Hypothalamus (tissue), 51 donors: ENCODE measurements around the gene BCAS1.

Source experiments
- DNase-seq, 51 donors: peaks; one replicate each; lab custom pipeline; 2025; lab: John Stamatoyannopoulos, UW

Gene BCAS1

DNA sequence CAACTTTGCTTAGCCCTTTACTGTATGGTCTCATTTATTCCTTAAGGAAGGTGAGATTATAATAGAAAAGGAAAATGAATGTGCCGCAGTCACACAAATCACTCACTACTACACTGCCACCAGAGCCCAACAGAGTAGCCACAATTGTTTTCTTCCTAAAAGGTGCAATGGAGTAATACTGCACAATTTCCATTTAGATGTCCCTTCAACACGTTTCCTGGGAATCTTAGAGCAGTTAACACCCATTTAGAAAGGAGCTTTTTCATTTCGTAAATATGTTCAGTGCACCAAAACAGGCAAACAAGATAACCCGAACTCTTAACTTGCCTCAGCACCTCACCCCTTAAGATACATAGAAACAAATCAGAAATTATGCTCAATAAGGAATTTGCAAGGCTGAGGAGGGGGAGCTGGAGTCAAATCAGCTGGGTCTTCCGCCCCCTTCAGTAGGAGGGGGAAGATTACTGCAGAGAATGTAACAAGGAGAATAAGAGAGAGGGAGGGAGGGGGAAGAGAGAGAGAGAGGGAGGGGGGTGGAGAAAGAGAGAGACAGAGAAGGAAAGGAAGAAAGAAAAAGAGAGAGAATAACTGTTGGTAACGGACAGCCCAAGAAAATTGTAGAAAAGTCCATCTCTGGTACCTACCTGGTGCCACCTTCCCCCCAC lies 155.5 kb downstream of the BCAS1 start:
- DNase-seq = peak in 3 of 51 donors; percentile 44 to 88 (median 55)

DNA sequence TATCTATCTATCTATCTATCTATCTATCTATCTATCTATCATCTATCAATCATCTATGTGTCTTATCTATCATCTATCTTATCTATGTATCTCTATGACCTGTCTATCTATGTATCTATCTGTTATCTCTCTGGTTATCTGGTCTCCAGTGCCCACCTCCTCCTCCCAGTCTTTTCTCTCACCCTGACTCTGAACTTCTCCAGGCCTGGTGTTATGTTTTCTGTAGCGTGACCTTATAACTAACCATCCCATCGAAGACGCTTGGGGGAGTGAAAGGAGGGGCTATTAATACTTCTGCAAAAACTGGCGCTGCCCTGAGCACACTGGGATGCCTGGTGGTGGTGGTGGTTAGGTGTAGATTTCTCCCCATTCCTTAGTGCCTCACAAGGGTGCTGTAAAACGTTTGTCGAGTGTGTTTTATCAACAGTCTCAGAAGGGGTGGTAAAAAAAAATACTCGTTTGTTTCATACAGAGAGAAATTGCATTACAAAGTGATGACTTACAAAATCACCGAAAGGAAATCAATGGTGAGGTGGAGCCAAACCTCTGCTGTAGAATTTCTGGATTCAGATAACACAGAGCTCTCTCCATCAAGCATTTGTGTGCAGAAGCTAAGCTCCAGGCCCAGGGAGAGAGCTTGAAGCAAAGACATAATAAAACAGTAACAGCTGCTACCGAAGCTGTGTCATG lies 156.2 kb downstream of the BCAS1 start:
- DNase-seq = no peak

DNA sequence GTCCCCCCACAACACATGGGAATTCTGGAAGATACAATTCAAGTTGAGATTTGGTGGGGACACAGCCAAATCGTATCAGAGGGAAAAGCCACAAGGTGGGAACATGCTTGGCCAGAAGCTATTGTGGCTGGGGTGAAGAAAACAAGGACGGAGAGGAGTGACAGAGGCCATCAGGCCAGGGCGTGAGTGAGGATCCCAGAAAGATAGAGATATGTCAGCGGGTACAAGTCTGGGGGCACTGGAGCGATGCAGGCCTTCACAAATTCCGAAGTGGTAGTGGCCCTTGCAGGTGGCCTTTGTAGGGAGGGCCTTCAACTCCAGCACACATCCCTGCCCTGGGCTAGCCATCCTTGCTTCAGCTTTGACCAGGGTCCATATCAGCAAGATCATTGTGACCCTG lies 159.1 kb downstream of the BCAS1 start:
- no peak for DNase-seq

DNA sequence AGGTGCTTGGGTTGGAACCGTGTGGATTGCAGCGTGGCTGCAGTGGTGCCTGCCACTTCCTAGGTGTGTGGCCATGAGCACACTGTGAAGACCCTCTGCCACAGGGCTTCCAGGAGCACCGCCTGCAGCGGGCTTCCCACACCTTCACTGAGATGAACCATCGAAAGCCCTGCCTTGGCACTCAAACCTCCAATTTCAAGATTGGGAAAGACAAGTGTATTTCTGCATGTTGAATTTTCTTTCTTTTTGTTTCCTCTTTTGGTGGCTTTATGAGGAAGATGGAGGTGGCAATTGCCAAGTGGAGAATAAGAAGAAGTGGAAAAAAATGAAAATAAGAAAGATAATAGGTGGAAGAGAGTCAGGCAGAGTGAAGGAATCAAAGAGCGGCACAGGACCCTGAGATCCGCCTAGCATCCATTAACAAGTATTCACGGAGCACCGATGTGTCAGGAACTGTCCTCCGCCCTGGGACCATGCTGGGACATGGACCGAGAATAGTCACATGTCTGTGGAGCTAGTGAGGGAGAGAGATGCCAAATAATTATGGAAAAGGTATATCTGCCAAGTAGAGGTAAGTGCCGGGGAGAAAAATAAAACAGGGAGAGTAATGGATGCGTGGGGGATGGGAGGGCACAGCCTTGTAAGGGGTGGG lies 159.9 kb downstream of the BCAS1 start:
- no peak for DNase-seq

DNA sequence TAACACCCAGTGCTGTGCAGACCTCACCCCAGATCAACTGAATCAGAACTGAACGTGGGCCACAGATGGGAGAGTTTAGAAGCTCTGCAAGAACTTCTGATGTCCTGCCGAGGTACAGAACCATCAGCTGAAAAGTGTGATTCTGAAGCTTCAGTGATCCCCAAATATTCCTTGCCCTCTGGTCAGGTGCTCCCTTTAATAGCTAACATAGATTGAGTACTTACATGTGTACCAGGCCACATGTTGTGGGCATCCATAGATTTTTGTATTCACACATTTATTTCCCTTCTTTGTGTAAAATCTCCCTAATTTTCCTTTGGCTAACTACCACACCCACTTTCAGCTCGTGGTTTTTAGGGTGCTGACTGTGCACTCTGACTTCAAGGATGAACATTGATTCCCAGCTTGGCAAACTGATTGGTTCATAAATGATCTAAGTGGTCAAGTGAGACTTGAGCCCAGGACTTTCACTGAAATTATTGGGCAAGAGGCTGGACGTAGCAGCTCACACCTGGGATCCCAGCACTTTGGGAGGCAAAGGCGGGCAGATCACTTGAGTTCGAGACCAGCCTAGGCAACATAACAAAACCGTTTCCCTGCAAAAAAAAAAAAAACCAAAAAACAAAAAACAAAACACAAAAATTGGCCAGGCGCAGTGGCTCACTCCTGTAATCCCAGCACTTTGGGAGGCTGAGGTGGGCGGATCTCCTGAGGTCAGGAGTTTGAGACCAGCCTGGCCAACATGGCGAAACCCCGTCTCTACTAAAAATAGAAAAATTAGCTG lies 162.2 kb downstream of the BCAS1 start:
- DNase-seq = no peak

DNA sequence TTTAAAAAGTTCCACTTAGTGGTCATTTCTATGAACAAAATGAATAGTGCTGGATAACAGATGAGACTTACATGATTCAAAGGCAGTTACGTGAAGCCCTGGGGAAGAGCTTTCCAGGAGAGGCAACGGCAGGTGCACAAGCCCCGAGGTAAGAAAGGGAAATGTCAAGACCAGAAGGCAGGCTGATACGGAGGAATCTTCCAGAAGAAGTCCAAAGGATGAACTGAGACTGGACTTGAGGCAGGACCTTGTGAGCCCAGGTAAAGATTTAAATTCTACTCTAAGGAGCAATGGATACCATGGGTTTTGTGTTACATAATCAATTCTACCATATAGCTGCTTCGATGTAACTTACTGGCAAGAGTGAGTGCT lies 164.6 kb downstream of the BCAS1 start:
- DNase-seq = no peak

DNA sequence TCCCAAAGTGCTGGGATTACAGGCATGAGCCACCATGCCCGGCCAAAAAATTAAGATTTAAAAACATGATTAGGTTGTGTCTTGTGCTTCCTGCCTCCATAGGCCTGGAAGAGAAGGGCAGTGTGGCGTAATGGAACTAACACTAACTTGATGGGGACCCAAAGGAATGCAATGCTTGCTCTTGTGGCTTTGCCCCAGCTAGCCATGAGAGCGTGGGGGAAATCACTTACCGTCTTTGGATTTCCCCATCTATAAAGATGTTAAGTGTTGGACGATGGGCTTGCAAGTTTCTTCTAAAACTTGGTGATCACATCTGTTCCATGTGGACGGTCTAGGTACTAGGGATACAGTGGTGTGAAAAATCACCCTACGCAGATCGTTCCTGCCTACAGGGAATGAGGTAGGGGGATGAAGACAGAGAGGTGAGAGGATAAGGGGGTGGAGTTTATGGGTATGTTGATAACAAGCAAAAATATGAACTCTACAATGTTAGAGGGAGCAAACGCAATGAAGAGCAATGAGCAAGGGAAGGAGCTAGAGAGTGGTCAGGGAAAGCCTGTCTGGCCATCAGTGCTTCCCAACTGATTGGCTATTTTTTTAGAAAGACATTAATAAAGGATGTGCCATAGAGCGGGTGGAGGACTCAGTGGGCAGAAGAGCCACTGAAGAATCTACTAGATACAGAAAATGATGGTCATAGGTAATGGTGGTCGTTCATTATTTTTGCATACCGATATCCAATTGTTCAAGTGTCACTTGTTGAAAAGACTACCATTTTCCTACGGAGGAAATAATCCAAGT lies 165.2 kb downstream of the BCAS1 start:
- no peak for DNase-seq

DNA sequence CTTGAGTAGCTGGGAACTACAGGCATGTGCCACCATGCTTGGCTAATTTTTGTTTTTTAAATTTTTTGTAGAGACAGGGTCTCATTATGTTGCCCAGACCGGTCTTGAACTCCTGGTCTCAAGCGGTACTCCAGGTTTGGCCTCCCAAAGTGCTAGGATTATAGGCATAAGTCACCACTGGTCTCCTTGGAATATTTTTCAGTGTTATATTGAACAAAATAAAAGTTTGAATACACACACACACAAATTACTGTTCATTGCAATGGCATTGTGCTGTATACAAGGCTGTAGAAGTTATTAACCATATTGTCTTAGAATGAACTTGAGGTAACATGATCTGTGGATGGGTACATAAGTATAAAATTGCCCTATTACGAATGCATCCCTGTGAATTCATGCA lies 166.1 kb downstream of the BCAS1 start:
- DNase-seq = no peak

DNA sequence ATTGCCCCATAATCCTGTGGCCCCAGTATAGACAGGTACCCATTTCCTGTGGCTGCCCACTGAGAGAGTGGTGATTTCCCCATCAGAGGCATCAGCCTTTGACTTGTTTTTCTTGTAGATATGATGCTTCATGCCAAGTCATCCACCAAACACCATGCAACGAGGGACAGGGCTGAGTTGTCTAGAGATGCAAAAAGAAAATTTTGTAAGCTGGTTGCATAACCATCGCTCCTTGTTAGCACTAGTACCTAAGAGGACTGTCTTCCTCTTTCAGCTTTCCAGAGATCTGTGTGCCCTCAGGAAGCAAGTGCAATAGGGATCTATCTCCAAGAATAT lies 166.8 kb downstream of the BCAS1 start:
- DNase-seq = no peak

DNA sequence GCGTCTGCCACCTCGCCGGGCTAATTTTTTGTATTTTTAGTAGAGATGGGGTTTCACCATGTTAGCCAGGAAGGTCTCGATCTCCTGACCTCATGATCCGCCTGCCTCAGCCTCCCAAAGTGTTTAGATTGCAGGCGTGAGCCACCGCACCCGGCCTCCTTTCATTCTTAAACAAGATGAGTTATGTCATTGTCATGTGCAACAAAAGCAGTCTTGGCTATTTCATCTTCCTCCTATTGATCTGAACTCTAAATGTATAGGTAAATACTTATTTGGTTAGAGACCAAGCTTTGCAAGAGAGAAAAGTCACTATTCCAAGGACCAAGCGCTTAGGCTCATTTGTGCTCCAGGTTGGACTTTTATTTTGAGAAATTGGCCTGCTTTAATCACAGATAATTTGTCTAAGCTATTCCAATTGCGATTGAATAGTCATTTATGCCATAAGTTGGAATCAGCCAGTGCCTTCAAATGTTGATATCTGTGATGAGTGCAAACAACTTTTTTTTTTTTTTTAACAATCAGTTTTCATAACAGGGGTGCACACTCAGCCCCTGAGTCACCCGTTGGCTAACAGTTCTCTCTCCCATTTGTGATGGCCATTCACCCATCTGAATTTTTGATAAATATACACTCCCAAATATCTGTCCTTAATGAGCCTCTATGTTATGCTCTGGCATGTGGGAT lies 167.3 kb downstream of the BCAS1 start:
- DNase-seq = no peak

DNA sequence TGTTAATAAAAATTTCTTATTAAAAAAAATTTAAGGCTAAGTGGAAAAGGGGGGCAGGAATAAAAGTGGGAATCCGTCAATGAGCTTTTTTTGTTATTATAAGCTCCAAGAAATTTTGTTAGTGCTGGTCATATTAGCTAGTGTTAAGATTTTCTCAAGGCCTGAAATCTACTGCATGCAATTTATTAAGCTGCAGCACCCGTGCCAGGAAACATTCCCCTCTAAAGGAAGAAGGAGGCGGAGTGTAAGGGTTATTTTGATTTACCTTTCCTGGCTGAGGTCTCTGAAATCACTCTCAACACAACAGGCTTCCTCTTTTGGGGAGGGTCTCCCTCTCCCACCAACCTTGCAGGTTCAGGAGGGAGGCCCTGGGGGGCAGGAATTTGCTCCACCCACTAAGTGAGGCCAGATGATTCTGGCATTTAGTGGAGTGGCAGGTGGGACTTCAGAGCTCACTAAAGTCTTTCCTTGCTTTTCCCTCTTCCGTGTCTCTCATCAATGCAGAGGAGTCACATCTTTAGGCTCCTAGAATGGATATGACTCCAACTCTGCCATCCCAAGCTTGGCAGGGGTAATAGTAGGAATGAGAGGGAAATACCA lies 168.8 kb downstream of the BCAS1 start:
- no peak for DNase-seq

DNA sequence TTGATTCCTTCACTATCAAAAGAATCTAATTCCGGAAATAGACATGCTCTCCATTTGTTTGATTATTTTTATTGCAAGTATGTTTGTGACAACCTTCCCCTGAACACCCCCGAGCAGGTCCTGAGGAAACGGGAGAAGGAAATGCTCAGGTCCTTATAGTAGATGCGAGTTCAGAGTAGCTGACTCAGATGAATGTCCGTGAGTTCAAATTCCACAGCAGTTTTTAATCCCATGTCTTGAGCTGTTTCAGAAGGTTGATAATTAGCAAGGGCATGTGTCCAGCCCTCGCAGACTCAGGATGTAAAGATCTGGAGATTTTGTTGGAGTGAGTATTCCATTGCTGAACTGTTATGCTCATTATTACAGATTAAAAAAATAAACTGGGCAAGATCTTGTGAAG lies 169.3 kb downstream of the BCAS1 start:
- no peak for DNase-seq

DNA sequence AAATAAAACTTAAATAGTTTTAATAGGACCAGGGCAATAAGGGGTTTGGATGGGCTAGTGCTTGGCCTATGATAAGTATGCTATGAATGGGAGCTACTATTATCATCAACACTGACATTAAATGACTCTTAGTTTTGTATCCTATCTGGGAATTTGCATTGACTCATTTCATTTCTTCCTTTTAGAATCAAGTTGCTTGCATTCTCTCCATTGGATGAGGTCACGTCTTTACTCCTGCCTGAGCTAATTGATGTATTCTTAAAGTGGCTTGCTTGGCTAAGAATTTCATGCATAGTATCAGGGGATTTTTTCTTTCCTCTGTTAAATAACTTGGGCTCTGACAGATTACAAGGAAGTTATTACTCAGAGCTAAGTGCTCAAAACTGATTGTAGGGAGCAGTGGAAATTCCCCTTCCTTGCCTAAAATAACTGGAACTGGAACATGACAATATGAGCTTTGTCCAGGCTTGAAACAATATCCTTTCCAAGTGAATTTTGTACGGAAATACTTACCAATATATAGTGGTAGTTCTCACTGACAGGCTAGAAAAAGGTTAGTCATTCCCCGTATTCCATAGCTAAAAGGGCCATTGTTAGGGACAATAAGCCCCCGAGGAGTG lies 169.9 kb downstream of the BCAS1 start:
- no peak for DNase-seq

DNA sequence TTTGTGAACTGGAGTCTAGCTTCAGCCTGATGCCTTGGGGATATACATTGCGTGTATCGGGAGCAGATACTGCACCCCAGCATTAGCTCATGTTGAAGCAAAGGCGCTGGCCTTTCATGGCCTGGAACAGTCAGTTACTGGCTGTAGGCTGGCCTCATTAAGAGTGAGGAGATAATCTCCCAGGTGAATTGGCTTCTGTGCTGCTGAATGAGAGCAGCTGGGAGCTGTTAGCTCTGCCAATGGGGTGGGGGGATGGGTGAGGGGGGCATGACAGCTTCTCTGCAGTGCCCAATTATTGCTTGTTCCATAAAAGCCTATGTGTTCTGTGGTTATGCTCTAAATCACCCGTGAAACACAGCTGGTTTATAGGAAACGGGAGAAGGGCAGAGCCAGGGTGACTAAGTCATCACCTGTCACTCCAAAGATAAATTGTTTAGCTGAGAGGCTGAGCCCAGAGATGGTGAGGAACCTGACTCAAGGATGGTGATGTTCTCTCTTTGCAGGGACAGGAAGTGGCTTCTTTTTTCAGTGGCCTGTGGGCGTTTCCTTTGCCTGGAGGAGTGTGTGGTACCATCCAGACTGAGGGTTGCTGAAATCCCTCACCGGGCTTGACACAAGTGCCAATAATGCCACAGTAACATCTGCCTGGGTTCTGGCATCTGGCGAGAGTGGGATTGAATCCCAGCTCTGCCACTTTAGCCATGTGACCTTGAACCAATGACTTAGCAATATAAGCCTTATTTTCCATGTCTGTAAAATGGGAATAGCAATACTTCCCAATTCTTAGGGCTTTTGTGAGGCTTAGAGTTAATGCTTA lies 170.8 kb downstream of the BCAS1 start:
- DNase-seq = no peak

DNA sequence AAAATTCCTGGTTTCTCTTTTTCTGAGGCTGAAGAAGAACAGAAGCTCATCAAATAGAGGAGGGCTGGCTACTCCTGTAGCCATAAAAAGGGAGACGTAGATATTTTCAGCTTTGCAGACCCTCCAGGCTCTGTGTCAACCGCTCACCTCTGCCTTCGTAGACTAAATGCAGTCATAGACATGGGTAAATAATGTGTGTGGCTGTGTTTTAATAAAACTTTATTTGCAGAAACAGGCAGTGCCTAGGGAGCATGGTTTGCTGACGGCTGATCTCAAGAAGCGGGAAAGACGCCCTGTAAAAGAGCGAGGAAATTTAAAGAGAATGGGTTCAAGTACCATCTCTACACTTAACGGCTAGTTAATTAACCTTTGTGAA lies 171.8 kb downstream of the BCAS1 start:
- no peak for DNase-seq

DNA sequence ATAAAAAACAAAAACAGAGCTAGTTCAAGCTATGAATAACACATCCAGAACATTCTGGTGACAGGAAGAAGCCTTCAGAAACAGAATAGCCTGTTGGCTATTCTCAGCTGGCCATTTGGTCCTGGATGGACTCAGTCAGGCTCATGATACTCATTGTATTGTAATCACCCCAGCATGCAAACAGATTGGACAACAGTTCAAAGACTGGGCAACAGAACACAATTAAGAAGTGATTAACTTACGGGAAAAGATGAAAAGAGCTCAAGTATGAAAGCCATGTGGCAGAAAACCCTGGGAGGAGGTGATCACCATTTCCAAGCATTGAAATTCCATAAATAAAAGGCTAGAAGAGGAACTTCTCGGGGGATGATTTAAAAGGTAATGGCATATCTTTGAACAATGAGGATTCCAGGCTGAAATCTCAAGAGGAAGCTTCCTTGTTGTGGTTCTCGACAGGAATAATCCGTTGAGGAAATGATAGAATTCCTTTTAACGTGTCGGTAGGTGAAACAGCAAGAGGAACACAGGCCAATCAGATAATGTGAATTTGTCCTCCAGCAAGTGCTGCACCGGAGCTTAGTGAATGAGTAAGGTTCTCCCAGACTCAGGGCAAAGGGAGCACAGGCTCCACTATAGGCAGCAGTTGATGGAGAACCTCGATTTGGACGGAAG lies 172.4 kb downstream of the BCAS1 start:
- DNase-seq = no peak

DNA sequence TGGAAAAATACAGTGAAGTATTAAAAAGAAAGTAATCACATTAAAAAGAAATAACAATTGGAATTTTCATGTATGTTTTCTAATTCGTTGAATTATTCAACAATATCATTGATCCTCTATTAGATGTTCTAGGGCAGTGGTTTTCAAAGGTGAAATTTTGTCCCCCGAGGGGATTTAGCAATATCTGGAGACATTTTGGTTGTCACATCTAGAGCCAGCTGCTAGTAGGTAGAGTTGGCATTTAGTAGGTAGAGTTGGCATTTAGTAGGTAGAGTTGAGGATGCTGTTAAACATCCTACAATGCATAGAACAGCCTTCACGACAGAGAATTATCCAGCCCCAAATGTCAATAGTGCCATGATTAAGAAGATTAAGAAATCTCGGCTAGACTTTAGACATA lies 173.7 kb downstream of the BCAS1 start:
- DNase-seq = no peak

DNA sequence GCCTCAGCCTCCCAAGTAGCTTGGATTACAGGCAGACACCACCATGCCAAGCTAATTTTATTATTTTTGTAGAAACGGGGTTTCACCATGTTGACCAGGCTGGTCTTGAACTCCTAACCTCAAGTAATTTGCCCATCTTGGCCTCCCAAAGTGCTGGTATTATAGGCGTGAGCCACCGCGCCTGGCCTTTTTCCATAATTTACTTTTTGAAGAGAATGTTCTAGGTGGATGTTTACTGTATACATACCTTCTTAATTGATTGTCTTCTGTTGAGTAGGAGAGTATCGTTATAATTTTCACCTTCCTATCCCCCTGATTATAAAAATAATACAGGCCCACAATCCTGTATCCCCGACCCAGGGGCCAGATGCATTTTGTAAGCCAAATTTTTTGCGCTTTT lies 174.4 kb downstream of the BCAS1 start:
- DNase-seq = no peak
